GM12873 (cell line): ENCODE data around the gene CRACR2A.

Source experiments
- TF ChIP-seq, protein P1 (sequence below): IDR thresholded peaks from 2 replicates; pipeline ENCODE4 v1.5.1; 2012; ENCODE audit warnings: low read depth, mild to moderate bottlenecking, moderate library complexity, low read length, control low read depth; ENCODE audit not compliant: insufficient read depth; ENCODE audit errors: missing control alignments

Gene CRACR2A

DNA sequence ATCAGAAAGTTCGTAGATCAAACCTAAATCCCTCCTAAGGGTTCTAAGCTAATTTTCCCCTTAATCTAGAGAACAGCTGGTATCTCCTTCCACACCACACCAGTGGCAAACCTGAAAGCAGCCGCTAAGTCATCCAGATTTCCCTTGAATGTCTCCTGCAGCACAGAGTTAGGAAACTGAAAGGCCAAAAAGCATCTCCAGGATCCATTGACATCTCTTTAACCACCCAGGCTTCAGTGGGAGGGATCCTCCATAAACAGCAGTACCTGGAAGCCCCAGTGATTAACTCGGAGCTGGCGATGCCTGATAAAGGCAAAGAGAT is 47.6 kb downstream of the CRACR2A start:
- TF ChIP-seq, protein P1, sequence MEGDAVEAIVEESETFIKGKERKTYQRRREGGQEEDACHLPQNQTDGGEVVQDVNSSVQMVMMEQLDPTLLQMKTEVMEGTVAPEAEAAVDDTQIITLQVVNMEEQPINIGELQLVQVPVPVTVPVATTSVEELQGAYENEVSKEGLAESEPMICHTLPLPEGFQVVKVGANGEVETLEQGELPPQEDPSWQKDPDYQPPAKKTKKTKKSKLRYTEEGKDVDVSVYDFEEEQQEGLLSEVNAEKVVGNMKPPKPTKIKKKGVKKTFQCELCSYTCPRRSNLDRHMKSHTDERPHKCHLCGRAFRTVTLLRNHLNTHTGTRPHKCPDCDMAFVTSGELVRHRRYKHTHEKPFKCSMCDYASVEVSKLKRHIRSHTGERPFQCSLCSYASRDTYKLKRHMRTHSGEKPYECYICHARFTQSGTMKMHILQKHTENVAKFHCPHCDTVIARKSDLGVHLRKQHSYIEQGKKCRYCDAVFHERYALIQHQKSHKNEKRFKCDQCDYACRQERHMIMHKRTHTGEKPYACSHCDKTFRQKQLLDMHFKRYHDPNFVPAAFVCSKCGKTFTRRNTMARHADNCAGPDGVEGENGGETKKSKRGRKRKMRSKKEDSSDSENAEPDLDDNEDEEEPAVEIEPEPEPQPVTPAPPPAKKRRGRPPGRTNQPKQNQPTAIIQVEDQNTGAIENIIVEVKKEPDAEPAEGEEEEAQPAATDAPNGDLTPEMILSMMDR, result no peak

GRCh38 chr12:3704512-3705353 is 48.2 kb downstream of the CRACR2A start:
- TF ChIP-seq, protein P1, result no peak

DNA sequence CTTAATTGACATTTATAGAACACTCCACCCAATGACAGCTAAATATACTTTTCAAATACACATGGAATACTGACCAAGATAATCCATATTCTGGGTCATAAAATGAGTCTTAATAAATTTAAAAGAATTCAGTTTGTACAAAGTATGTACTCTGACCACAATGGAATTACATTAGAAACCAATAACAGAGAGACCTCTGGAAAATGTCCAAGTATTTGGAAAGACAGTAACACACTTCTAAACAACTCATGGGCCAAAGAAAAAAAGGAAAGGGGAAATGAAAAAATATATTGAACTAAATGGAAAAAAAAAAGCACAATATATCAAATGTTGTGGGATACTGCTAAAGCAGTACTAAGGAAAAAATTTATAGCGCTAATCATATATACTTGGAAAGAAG is 52.0 kb downstream of the CRACR2A start:
- TF ChIP-seq, protein P1, result no peak

GRCh38 chr12:3698218-3698974 is 54.5 kb downstream of the CRACR2A start:
- TF ChIP-seq, protein P1, result no peak

DNA sequence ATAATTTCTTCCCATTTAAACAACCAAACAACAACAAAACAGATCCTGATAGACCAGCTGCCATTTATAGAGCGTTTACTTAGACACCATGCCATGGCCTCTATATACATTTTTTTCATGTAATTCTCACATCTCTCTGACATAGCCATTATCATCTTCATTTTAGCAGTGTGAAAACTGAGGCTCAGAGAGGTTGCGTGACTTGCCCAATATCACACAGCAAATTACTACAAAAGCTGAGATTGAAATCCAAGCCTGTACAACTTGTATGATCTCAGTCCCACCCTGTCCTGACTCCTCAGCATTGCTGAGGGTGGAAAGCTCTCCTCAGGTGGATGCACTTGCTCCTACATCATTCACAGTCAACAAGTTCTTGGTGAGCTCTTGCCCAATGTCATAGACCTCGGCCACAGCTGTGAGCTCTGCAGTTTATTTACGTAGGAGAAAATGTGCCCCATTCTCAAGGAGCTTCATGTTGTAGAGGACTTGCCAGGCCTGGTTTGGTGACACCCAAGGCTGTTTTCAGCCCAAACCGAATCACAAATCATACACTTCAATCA is 55.5 kb downstream of the CRACR2A start:
- TF ChIP-seq, protein P1, result no peak

DNA sequence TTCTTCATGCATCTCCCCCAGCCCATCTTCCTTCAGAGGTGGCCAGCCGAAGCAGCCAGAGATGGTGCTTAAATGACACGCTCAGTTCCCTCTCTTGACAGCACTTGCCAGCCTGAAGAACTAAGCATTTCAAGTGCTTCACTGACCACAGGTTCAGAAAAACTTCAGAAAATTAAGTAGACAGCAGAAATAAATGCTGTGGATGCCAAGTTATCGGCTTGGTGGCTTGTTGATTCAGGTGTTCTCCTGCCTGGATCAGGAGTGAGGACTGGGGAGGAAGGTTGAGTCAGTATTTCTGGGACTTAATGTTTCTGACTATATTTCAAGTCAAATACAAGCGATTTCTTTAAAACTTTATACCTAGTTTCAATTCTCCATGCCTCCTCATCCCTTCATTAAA is 58.2 kb downstream of the CRACR2A start:
- TF ChIP-seq, protein P1, result no peak
